ENCODE measurements around the gene MAGI2. TPM values are rescaled to one million over a fixed set of nuclear protein-coding genes. Genes with fewer than 3 reads are reported as not detected.

Gene MAGI2
- total RNA-seq, 2 experiments from 2014 or later: 0.03 to 0.17 TPM

DNA sequence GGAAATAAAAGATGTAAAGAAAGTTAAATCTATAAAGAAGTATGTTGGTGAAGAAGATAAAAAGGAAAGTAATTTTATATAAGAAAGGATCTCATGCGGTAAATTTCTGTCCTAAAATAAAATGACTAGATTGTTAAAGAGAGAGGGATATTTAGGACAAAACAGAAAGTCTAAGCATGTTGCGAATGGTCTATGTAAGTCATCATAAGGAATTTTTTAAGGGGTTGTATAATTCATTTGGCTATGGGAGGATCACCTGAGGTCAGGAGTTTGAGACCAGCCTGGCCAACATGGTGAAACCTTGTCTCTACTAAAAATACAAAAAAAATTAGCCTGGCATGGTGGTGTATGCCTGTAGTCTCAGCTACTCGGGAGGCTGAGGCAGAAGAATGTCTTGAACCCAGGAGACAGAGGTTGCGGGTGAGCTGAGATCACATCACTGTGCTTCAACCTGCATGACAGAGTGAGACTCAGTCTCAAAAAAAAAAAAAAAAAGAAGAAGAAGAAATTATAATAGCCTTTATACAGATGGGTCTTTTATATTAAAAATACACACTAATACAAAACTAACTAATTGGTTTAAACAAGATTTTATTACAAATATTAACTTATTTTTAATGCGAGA is 294.3 kb downstream of the MAGI2 start:
- no TSS peak for BruUV-seq (replicated peaks)
- H2AFZ ChIP-seq (ENCODE audit: low read length): no peak overlapping the region
- no peaks in the 10 kb centered on the region for H3K9me2 ChIP-seq (ENCODE audit: insufficient read depth, low read length)
- H3K36me3 ChIP-seq (ENCODE audit: insufficient read depth, low read length): no peaks in the 10 kb centered on the region
- no peak for TF ChIP-seq EZH2phosphoT487 (IDR thresholded peaks at IDR 0.05; ENCODE audit: borderline replicate concordance, low read depth, low read length)
- TF ChIP-seq, protein P1, sequence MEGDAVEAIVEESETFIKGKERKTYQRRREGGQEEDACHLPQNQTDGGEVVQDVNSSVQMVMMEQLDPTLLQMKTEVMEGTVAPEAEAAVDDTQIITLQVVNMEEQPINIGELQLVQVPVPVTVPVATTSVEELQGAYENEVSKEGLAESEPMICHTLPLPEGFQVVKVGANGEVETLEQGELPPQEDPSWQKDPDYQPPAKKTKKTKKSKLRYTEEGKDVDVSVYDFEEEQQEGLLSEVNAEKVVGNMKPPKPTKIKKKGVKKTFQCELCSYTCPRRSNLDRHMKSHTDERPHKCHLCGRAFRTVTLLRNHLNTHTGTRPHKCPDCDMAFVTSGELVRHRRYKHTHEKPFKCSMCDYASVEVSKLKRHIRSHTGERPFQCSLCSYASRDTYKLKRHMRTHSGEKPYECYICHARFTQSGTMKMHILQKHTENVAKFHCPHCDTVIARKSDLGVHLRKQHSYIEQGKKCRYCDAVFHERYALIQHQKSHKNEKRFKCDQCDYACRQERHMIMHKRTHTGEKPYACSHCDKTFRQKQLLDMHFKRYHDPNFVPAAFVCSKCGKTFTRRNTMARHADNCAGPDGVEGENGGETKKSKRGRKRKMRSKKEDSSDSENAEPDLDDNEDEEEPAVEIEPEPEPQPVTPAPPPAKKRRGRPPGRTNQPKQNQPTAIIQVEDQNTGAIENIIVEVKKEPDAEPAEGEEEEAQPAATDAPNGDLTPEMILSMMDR (conservative IDR thresholded peaks at IDR 0.05; ENCODE audit: low read length): no peak
- H3K4me2 ChIP-seq (ENCODE audit: low read length): no peak overlapping the region
- H4K20me1 ChIP-seq (ENCODE audit: insufficient read depth, low read length): no peaks in the 10 kb centered on the region
- H3K9me3 ChIP-seq (ENCODE audit: low read length): peaks cover 8% of the 10 kb centered on the region; the same call in 1 of the 2 replicates
- intact Hi-C loops (cut with micrococcal nuclease; ENCODE audit: unreplicated experiment): no loop called here
- POLR2A ChIA-PET: interaction anchor here (0.7 kb wide), 1 partner anchor 153 kb away, joined by 3 read pairs; no protein-coding TSS in a partner anchor
- no peaks in the 10 kb centered on the region for H3K4me1 ChIP-seq (ENCODE audit: insufficient read depth, low read length, poor library complexity, severe bottlenecking)
- H3K27ac ChIP-seq (ENCODE audit: low read depth, low read length, poor library complexity, severe bottlenecking): no peak overlapping the region
- CTCF ChIA-PET (ENCODE audit: unreplicated experiment): no interaction called here
- DNase-seq (ENCODE audit: low spot score): peak; percentile 4
- H3K4me3 ChIP-seq (ENCODE audit: low read depth, low read length, poor library complexity, severe bottlenecking): no peak overlapping the region
- no peaks in the 10 kb centered on the region for H3K79me2 ChIP-seq (ENCODE audit: insufficient read depth, low read depth, low read length)

- no peaks in the 10 kb centered on the region for H3K79me2 ChIP-seq (ENCODE audit: insufficient read depth, low read depth, low read length)
- H3K9me3 ChIP-seq (ENCODE audit: low read length): peaks cover 8% of the 10 kb centered on the region; the same call in 1 of the 2 replicates
- TF ChIP-seq, protein P1 (conservative IDR thresholded peaks at IDR 0.05; ENCODE audit: low read length): no peak
- no peak for TF ChIP-seq EZH2phosphoT487 (IDR thresholded peaks at IDR 0.05; ENCODE audit: borderline replicate concordance, low read depth, low read length)
- no peaks in the 10 kb centered on the region for H3K9me2 ChIP-seq (ENCODE audit: insufficient read depth, low read length)
- DNase-seq (ENCODE audit: low spot score): no peak
- POLR2A ChIA-PET: no interaction called here
- no peak overlapping the region for H3K27ac ChIP-seq (ENCODE audit: low read depth, low read length, poor library complexity, severe bottlenecking)
- no TSS peak for BruUV-seq (replicated peaks)
- H3K36me3 ChIP-seq (ENCODE audit: insufficient read depth, low read length): no peaks in the 10 kb centered on the region
- intact Hi-C loops (cut with micrococcal nuclease; ENCODE audit: unreplicated experiment): no loop called here
- no peak overlapping the region for H3K4me3 ChIP-seq (ENCODE audit: low read depth, low read length, poor library complexity, severe bottlenecking)
- H2AFZ ChIP-seq (ENCODE audit: low read length): no peak overlapping the region
- H3K4me2 ChIP-seq (ENCODE audit: low read length): no peak overlapping the region
- no peaks in the 10 kb centered on the region for H4K20me1 ChIP-seq (ENCODE audit: insufficient read depth, low read length)
- CTCF ChIA-PET (ENCODE audit: unreplicated experiment): no interaction called here
- H3K4me1 ChIP-seq (ENCODE audit: insufficient read depth, low read length, poor library complexity, severe bottlenecking): no peaks in the 10 kb centered on the region
Observed at GRCh38 chr7:79157281-79157680, 296.2 kb downstream of the MAGI2 start.

DNA sequence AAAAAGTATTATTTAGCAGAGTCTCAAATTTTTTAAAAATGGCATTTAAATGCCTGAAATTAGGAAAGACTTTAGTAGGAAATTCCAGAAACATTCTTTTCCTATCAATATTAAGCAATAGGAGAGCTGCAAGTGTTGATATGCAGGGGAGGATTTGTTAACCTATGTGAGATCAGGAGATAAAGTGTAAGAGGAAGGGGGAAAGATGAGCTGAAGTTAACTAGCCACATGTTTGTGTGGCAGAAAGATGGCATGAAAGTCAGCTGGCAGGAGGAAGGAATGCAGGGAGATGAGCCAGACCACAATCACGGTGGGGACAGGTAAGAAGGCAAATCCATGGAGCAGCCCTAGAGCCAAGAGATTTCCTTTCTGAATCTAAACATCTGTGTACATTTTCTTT is 303.6 kb downstream of the MAGI2 start:
- ChIA-PET POLR2A (no interaction called here), CTCF (ENCODE audit: unreplicated experiment) (no interaction called here)
- DNase-seq (ENCODE audit: low spot score): no peak
- Histone ChIP-seq H3K9me2 (ENCODE audit: insufficient read depth, low read length) (no peaks in the 10 kb centered on the region), H4K20me1 (ENCODE audit: insufficient read depth, low read length) (no peaks in the 10 kb centered on the region), H3K36me3 (ENCODE audit: insufficient read depth, low read length) (no peaks in the 10 kb centered on the region), H3K4me2 (ENCODE audit: low read length) (no peak overlapping the region), H2AFZ (ENCODE audit: low read length) (no peak overlapping the region), H3K9me3 (ENCODE audit: low read length) (no peaks in the 10 kb centered on the region), H3K27ac (ENCODE audit: low read depth, low read length, poor library complexity, severe bottlenecking) (no peak overlapping the region), H3K4me3 (ENCODE audit: low read depth, low read length, poor library complexity, severe bottlenecking) (no peak overlapping the region), H3K79me2 (ENCODE audit: insufficient read depth, low read depth, low read length) (no peaks in the 10 kb centered on the region), H3K4me1 (ENCODE audit: insufficient read depth, low read length, poor library complexity, severe bottlenecking) (no peaks in the 10 kb centered on the region)
- intact Hi-C loops (cut with micrococcal nuclease; ENCODE audit: unreplicated experiment): no loop called here
- TF ChIP-seq, protein P1 (conservative IDR thresholded peaks at IDR 0.05; ENCODE audit: low read length): no peak
- no peak for TF ChIP-seq EZH2phosphoT487 (IDR thresholded peaks at IDR 0.05; ENCODE audit: borderline replicate concordance, low read depth, low read length)
- BruUV-seq (replicated peaks): no TSS peak
